Mucosa of descending colon (tissue), 3 donors: ENCODE data around the gene PSKH1. TPM values are rescaled to one million over a fixed set of nuclear protein-coding genes. Genes with fewer than 3 reads are reported as not detected.
A peak's percentile ranks its signal among the peaks of the same experiment; 100 is the strongest.

ENCODE experiments used
- ATAC-seq: fragments of 200-7000 bp; cut with Tn5 transposase; one replicate; pipeline ENCODE4 v1.9.1; 2020; ENCODE audit warnings: mild to moderate bottlenecking, moderate library complexity
- DNase-seq, 3 donors: peaks; one replicate each; pipeline ENCODE4 v3.0.0-alpha.2; 2020
- H3K36me3 ChIP-seq: fragments of 200-600 bp; one replicate; pipeline ENCODE4 v1.8.0; 2021; ENCODE audit warnings: low read depth, mild to moderate bottlenecking
- H3K4me1 ChIP-seq: fragments of 200-600 bp; one replicate; pipeline ENCODE4 v1.8.0; 2021; ENCODE audit warnings: low read depth, mild to moderate bottlenecking
- H3K4me3 ChIP-seq: fragments of 200-600 bp; one replicate; pipeline ENCODE4 v1.8.0; 2021; ENCODE audit warnings: mild to moderate bottlenecking
- H3K9me3 ChIP-seq: fragments of 200-600 bp; one replicate; pipeline ENCODE4 v1.8.0; 2021; ENCODE audit warnings: mild to moderate bottlenecking
- intact Hi-C, 2 donors: fragments of 100-400 bp; cut with DNase I in 1 of 2; cut with micrococcal nuclease in 1 of 2; formaldehyde crosslinking; loops; one replicate each; pipeline versions ENCODE4 v1.11.0 to v1.11.1; 2022; cut with DNase I, micrococcal nuclease
- total RNA-seq, 3 donors: library from RNA; stranded (reverse); fragmentation: NEBNext Ultra II Directional in 2 of 3; extraction: Animal tissue kit (Norgen Biotek cat#: 25700) in 2 of 3; gene quantifications; one replicate each; pipeline versions ENCODE4 v1.2.1 to v1.2.4, GENCODE V29; 2021 to 2023
- TF ChIP-seq, protein P1 (sequence below): fragments of 200-600 bp; IDR thresholded peaks from one replicate; pipeline ENCODE4 v1.8.0; 2022; ENCODE audit warnings: antibody characterized with exemption, mild to moderate bottlenecking
- donor health status: DM: no; HTN: no; CAD: no; lungs with moderate emphysema.
- donor health status: DM: no; HTN: no; CAD: no.
- donor health status: DM: no; HTN: yes; CAD: no.

PSKH1 gene
- total RNA-seq, 3 donors from 2014 or later, result 33.8 to 43.3 (median 38.1) TPM

- Histone ChIP-seq H3K36me3 (peaks cover 29% of the 10 kb centered on the region), H3K4me3 (no peak overlapping the region), H3K9me3 (no peaks in the 10 kb centered on the region), H3K4me1 (no peaks in the 10 kb centered on the region)
- TF ChIP-seq, protein P1, sequence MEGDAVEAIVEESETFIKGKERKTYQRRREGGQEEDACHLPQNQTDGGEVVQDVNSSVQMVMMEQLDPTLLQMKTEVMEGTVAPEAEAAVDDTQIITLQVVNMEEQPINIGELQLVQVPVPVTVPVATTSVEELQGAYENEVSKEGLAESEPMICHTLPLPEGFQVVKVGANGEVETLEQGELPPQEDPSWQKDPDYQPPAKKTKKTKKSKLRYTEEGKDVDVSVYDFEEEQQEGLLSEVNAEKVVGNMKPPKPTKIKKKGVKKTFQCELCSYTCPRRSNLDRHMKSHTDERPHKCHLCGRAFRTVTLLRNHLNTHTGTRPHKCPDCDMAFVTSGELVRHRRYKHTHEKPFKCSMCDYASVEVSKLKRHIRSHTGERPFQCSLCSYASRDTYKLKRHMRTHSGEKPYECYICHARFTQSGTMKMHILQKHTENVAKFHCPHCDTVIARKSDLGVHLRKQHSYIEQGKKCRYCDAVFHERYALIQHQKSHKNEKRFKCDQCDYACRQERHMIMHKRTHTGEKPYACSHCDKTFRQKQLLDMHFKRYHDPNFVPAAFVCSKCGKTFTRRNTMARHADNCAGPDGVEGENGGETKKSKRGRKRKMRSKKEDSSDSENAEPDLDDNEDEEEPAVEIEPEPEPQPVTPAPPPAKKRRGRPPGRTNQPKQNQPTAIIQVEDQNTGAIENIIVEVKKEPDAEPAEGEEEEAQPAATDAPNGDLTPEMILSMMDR, result no peak
- DNase-seq, result no peak
- ATAC-seq, result no peak
- intact Hi-C loops, result loop anchor here in 1 of 2 donors (10.0 kb wide), 1 partner anchor 53 kb away; the partner anchor contains the start of genes CTRL and PSMB10
These were observed 11.4 kb upstream of the PSKH1 start for GRCh38 chr16:67881621-67882161.

DNA sequence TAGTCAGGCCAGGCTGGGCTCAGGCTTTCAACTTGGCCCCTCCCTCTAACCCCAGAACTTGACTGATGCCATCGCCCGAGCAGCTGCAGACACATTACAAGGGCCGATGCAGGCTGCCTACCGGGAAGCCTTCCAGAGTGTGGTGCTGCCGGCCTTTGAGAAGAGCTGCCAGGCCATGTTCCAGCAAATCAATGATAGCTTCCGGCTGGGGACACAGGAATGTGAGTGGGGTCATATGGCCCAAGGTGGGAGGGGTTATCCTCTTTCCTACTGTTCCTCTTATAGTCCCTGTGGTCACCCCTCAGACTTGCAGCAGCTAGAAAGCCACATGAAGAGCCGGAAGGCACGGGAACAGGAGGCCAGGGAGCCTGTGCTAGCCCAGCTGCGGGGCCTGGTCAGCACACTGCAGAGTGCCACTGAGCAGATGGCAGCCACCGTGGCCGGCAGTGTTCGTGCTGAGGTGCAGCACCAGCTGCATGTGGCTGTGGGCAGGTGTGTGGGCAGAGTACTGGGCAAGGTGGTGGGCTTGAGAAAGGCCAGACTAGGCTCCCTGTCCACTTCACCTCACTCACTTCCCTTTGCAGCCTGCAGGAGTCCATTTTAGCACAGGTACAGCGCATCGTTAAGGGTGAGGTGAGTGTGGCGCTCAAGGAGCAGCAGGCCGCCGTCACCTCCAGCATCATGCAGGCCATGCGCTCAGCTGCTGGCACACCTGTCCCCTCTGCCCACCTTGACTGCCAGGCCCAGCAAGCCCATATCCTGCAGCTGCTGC lies 10.5 kb upstream of the PSKH1 start:
- TF ChIP-seq, protein P1, result no peak
- H3K4me3 ChIP-seq, result no peak overlapping the region
- ATAC-seq, result no peak
- no peaks in the 10 kb centered on the region for H3K4me1 ChIP-seq
- DNase-seq, result no peak
- H3K9me3 ChIP-seq, result no peaks in the 10 kb centered on the region
- intact Hi-C loops, result loop anchor here in 1 of 2 donors (10.0 kb wide), 1 partner anchor 52 kb away; the partner anchor contains the start of genes CTRL and PSMB10
- peaks cover 22% of the 10 kb centered on the region for H3K36me3 ChIP-seq

DNA sequence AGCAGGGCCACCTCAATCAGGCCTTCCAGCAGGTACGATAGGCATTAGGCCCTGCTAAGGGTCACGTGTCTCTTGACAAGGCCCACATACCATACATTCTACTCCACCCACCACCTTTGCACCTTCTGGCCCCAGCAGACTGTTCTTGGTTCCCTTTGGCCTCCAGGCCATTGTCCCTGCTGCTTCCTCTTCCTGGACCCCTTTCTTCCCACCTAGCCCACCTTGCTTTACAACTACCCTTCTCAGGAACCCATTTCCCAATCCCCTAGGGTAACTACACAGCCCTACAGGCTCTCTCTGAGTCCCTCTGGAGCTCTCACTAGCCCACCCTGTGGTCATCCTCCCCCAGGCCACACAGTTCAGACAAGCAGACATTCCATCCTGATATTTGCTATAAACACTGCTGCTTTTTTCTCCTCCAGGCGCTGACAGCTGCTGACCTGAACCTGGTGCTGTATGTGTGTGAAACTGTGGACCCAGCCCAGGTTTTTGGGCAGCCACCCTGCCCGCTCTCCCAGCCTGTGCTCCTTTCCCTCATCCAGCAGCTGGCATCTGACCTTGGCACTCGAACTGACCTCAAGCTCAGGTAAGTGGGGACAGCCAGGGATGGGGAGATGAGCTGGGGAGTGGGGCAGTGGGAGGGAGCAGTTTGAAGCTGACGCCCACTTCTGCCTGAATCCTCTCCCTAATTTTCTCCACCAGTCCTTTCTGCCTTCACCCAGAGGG lies 9.7 kb upstream of the PSKH1 start:
- DNase-seq (no peak), ATAC-seq (peak; percentile 75)
- intact Hi-C loops, result loop anchor here in 1 of 2 donors (10.0 kb wide), 1 partner anchor 51 kb away; the partner anchor contains the start of genes CTRL and PSMB10
- TF ChIP-seq, protein P1, result no peak
- Histone ChIP-seq H3K36me3 (peaks cover 17% of the 10 kb centered on the region), H3K4me1 (no peaks in the 10 kb centered on the region), H3K4me3 (no peak overlapping the region), H3K9me3 (no peaks in the 10 kb centered on the region)

DNA sequence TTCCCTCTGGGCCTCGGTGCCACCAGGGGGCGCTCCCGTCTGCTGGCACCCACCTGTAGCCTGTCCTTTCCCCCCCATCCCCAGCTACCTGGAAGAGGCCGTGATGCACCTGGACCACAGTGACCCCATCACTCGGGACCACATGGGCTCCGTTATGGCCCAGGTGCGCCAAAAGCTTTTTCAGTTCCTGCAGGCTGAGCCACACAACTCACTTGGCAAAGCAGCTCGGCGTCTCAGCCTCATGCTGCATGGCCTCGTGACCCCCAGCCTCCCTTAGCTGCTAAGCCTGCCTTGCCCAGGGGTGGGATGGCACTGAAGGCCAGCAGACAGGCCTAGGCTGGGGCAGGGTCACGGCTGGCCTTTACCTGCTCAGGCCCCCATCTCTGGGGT lies 9.2 kb upstream of the PSKH1 start:
- Histone ChIP-seq H3K4me1 (no peaks in the 10 kb centered on the region), H3K36me3 (peaks cover 13% of the 10 kb centered on the region), H3K9me3 (no peaks in the 10 kb centered on the region), H3K4me3 (no peak overlapping the region)
- TF ChIP-seq, protein P1, result peak; percentile 78
- ATAC-seq, result peak; percentile 73
- peak in 2 of 3 donors; percentile 77 to 79 for DNase-seq
- intact Hi-C loops, result loop anchor here in 1 of 2 donors (10.0 kb wide), 1 partner anchor 51 kb away; the partner anchor contains the start of genes CTRL and PSMB10

GRCh38 chr16:67884684-67885083 lies 8.4 kb upstream of the PSKH1 start, which contains the start of gene NRN1L:
NRN1L (plus strand) TSS chr16:67884885; CDS start chr16:67884904, 19 bp downstream.
- Histone ChIP-seq H3K4me1 (no peaks in the 10 kb centered on the region), H3K36me3 (peaks cover 4% of the 10 kb centered on the region), H3K9me3 (no peaks in the 10 kb centered on the region), H3K4me3 (no peak within 1 kb of the TSS)
- TF ChIP-seq, protein P1, result no peak
- intact Hi-C loops, result loop anchor here in 1 of 2 donors (10.0 kb wide), 1 partner anchor 50 kb away; the partner anchor contains the start of genes CTRL and PSMB10
- ATAC-seq, result peak; percentile 64
- peak; percentile 73 to 80 (median 80) for DNase-seq
